HG03439 (cell line): ENCODE results near the gene PDILT.
"Not testable (repeated sequence)": the region's sequence is repeated elsewhere in the genome, so short reads cannot be mapped to it uniquely, and the experiment has no call there.

ENCODE experiments used
- ATAC-seq: cut with Tn5 transposase; IDR thresholded peaks from one replicate; pipeline ENCODE4 v1.9.1; 2021; ENCODE audit warnings: mild to moderate bottlenecking, moderate library complexity; ENCODE audit not compliant: unreplicated experiment

Gene PDILT

DNA sequence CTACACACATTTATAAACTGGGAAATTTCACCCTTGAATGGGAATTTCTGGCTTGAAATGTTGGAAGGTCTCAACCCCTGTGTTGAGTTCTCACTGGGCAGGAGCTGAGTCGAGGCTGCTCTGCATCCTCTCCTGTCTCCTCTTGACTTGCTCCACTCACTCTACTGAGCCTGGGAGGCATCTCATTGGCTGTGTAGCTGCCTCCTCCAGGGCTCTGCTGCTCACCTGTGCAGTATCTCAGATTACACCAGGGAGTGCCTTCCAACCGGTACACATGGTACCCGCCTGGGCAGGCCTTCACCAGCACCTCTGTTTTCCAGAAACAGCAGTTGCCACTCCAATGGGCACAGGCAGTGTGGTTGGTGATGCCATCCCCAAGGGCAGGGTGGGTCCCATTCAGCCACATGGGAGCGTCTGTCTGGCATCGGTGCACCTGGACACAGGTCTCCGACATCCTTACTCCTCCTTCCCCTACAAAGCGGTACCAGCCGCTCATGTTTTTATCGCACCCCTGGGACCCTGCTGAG lies 80.9 kb downstream of the PDILT start:
- ATAC-seq: no peak

DNA sequence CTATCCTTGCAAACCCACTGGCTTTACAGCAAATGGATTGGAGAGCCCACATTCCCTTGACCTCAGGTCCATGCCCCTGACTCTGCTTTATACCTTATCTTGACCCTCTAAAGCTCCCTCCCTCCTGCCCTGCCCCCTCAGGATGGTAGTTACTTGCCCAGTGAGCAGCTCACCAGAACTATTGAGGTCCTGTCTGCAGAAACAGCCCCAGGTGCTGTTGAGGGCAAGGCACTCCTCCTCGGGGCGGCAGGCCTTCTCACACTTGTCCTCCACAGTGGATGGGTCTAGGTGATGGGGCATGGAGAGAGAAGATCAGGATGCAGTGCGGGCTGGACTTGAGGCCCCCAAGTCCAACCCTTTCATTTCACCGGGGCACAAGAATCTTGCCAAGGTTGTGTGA lies 81.8 kb downstream of the PDILT start:
- no peak for ATAC-seq

DNA sequence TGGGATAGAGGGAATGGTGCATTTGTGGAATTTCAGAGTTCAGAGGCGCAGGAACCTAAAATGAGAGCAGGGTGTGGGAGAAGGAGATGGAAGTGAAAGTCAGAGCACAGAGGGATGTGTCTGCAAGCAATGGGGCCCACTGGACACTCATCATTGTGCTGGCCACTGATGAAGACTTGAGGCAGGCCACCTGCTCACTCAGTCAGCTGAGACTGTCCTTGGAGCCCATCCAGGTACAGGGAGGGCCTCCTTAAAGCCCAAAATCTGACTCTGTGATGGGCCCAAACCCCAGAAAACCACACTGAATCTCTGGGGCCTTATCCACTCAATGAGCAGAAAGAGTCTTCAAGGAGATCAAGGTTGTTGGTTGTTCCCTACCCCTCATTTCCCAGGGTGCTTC lies 82.9 kb downstream of the PDILT start:
- ATAC-seq: no peak

DNA sequence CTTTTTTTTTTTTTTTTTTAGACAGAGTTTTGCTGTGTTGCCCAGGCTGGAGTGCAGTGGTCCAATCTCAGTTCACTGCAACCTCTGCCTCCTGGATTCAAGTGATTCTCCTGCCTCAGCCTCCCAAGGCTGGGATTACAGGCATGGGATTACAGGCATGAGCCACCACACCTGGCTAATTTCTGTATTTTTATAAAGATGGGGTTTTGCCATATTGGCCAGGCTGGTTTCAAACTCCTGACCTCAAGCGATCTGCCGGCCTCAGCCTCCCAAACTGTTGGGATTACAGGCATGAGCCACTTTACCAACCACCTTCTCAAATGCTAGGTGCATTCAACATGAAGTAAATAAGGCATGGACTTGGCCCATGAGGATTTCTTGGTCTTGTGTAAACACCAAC lies 83.5 kb downstream of the PDILT start:
- not testable (repeated sequence) for ATAC-seq

DNA sequence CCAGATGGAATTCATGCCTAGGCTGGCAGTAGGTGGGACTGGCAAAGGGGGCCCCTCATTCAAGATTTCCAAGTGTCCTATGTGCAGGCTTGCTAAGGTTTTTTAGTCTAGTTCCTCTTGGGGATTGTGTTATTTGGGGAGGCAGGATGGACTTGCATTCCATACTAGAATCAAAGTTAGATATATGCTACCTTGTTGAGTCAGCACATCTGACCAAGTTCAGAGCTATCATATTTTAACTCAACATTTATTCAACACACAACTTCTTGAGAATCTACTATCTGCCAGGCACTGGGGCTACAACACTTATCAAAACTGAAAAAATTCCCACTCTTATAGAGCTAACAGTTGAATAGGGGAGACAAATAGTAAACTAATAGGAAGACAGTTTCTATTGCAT lies 83.9 kb downstream of the PDILT start:
- no peak for ATAC-seq

DNA sequence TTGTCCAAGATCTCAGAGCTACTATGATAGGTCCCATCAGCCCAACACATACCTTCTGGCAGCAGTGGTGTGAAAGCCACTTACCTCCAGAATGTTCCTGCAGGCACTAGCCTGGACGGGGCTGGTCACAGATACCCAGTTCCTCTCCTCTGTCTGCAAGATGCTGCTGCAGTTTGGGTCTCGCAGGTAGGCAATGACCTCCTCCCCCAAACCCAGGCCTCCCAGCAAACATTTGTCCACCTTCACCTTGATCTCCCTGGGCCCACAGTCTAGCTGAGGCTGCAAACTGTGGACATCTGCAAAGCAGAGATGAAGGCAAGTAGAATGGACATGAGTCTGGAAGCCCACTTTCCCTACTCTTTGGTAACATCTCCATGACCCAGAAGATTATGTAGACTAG lies 84.4 kb downstream of the PDILT start:
- ATAC-seq: no peak

DNA sequence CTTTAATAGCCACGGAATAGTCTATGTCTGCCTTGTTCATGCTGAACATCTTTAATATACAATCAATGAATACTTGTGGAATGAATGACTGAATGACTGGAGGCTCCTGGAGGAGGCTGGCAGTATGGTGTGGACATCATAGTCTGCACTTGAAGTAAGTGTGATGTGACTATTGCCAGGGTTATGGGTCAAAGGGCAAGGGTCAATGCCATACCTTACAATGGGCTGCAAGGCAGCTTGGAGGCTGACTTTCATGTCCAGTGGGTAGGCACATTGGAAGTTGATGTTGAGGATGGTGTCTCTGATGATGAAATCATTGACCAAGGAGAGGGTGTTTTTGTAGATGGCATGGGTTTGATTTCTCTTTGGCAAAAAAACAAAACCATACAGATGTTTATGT lies 85.1 kb downstream of the PDILT start:
- ATAC-seq: no peak

DNA sequence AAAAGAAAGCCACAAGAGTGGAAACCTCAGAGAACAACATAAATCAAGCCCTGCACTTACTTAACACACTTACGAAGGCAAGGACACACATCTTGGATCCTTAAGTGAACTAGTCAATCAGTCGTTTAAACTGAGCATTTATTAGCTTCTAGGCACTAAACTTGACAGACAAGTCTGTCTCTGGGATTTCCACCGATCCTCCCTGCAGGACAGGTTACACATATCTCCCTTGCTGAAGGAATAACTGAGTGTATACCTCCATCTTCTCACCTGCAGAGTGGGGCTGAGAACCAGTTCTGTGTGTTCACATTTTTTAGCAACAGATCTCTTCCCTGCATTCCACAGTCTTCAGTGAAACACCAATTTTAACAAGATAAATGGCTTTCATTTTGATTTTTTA lies 86.1 kb downstream of the PDILT start:
- no peak for ATAC-seq

DNA sequence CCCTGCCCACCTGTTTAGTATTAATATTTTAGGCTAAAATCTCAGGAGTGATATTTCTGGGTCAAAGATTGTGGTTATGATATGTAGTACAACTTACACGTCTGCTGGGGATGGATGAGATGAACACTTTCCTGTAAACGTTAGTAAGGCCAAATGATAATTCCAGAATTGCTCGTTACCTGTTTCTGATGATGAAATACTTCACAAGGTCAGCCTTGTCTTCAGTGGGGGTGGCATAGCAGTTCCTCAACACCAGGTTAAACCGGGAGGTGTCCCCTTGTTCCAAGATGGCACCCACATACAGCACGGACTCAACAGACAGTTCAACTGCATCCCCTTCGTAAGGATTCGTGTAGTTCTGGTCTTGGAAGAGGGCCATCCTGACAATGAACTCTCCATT lies 86.5 kb downstream of the PDILT start:
- ATAC-seq: no peak

DNA sequence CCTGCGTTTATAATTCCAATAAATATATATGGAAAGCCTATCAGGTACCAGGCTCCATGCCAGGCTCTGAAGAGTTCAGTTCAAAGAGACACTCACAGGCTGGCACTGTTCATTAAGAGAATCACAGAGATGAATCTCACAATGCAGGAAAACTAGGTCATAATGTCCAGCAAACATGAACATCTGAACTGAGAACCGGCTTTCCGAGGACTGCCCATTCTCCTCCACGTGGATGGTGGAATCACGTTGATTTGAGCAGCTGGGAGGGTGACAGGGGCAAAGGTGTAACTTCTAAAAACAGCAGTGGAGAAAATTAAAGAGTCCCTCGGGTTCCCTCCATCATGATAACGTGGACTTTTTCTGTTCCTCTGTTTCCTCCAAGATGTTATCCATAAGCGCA lies 87.4 kb downstream of the PDILT start:
- ATAC-seq: no peak

DNA sequence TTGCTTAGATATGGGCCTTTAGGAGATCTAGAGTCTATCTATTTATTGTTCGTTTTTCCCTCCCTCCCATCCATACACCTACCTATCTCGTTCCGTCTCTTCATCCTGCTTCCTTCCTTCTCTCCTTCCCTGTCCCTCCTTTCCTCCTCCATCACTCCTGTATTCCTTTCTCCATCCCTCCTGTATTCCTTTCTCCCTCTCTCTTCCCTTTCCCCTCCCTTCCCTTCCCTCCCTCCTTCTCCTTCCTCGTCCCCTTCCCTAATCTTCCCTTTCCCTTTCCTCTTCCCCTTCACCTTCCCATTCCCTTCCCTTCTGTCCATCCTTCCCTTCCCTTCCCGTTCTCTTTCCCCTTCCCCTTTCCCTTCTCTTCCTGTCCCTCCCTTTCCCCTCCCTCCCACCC lies 87.8 kb downstream of the PDILT start:
- ATAC-seq: no peak

DNA sequence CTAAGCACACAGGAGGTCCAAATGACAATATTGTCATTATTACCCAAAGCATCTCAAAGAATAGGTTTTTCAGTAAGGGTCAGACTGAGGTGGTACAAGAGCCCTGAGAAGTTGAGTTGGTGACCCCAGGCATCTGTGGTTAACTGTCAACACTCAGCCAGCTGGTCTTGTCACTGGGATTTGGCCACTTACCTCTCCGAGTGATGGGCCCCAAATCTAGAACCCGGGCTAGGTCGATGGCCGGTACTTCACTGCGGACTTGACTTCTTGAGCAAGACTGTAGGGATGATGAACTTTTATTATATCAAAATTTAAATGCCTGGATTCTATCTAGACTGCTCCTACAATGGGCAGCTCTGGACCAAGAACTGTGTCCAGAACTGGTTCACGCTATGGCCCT lies 88.8 kb downstream of the PDILT start:
- no peak for ATAC-seq

DNA sequence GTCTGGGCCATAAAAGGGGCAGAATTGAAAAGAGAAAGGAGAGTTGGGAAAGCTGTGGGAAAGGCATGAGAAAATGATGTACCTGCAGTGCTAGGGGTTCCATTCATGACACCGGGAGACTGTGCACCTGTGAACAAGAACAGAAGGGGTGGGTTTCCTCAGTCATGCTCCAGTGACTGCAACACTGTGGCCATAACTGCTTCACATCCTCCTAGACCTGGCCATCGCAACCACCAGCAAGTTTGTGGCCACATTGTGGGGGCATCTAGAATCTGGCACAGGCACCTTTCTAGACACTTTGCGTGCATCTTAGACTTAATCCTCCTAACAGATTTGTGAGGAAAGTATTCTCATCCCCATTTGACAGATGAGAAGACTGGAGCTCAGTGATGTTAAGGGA lies 90.0 kb downstream of the PDILT start:
- no peak for ATAC-seq

DNA sequence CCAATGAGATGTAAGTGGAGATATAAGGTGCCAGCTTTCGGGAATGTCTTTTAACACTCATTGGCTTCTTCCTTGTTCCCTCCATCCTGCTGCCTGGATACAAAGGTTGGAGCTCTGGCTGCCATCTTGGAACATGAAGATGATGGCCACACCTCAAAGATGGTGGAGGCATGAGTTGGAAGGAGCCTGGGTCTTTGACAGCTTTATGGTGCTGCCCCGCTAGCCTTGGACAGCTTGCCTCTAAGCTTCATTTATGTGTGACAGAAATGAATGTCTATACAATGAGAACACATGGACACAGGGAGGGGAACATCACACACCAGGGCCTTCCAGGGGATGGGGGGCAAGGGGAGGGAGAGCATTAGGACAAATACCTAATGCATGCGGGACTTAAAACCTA lies 90.8 kb downstream of the PDILT start:
- ATAC-seq: no peak

DNA sequence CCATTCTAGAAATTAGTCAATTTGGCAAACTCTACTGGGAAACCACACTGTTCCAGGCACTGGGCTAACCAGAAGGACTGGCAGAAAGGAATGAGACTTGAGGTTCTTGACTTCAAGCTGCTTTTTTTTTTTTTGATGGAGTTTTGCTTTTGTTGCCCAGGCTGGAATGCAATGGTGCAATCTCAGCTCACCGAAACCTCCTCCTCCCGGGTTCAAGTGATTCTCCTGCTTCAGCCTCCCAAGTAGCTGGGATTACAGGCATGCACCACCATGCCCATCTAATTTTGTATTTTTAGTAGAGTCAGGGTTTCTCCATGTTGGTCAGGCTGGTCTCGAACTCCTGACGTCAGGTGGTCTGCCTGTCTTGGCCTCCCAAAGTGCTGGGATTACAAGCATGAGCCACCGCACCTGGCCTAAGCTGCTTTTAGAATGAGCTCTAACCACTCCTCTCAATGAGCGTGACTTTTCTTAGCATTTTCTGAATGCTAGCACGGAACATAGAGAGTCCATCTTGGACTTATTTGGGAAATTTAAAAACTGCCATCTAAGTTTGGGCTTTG lies 91.9 kb downstream of the PDILT start:
- ATAC-seq: not testable (repeated sequence)

DNA sequence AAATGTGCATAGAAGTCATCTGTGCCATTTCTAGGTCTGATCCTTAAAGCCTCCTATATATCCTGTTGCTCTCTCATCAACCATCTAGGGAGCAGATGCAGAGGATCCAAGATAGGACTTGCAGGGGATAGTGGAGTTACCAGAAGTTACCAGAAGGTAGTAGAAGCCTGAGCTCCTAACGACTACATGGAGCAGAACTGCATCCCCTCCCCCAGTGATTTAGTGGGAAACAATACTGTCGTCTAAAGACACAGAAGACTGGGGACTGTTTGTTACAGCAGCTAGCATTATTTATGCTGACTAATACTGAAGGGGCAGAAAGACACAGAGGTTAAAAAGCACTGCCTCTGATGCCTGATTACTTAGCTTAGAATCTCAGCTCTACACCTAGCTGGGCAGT lies 93.0 kb downstream of the PDILT start:
- no peak for ATAC-seq

DNA sequence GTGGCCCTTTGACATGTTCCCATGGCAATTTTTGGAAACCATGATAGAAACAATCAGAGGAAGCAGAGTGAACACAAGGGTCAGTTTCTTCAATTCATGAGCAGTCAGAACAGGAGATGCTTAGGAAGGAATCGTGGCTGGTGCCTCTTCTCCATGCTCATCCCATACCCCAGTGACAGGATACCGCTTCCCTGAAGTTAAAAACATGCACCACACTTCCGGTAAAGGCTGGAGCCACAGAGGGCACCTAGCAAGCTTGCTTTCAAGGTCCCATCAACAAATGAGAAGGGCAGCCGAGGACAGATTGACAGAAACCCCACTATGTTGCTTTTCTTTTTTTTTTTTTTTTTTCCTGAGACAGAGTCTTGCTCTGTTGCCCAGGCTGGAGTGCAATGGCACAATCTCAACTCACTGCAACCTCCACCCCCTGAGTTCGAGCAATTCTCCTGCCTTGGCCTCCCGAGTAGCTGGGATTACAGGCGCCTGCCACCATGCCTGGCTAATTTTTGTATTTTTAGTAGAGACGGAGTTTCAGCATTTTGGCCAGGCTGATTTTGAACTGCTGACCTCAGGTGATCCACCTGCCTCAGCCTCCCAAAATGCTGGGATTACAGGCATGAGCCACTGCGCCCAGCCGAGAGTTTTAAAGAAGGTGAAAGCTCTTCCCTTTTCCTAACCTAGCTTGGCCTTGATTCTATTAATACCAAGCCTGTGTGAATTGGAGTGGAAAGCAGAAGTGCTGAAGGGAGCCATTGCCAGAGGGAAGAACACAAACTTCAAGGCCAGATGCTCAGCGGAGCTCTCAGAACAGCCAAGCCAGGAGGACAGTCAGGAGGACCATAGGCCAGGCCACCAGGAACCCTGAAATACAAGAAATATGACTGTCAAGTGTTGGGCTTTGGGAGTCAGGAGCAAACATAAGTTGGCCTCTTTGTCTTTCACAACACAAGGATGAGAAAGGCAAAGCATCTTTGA lies 93.8 kb downstream of the PDILT start:
- ATAC-seq: no peak

DNA sequence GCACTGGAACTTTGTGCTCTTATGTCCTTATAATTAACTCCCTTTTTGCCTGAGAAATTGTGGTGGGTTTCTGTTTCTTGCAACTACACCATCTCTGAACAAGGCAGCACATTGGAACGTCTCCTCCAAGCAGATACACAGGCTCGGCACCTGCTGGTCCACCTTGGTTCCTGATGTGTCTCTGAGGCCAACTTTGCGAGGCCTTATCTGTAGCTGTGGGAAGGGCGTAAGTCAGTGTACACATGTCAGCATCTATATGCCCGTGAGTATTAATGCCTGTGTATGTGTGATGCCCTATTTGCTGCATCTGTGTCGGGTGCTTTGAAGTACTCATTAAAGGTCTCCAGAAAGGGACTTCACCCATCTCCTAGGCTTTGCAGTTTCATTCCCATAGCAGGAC lies 94.8 kb downstream of the PDILT start:
- no peak for ATAC-seq
